Sigmoid colon (tissue), 4 donors: ENCODE results near the gene DLGAP4.

Experiments
- EP300 ChIP-seq, 4 donors: sonication (generic); formaldehyde crosslinking; IDR thresholded peaks; one replicate each; pipeline ENCODE4 v1.6.1; 2017; ENCODE audit warnings: antibody characterized with exemption in 4 of 4
- POLR2A ChIP-seq, 2 donors: fragments of 450-650 bp; IDR thresholded peaks; one replicate each; pipeline ENCODE4 v1.6.1; 2016; ENCODE audit warnings: antibody characterized with exemption in 2 of 2, mild to moderate bottlenecking in 2 of 2, moderate library complexity in 2 of 2
- POLR2AphosphoS5 ChIP-seq, 4 donors: sonication (generic); formaldehyde crosslinking; IDR thresholded peaks; one replicate each; pipeline ENCODE4 v1.6.1; 2017; ENCODE audit warnings: antibody characterized with exemption in 4 of 4
- TF ChIP-seq, protein P1 (sequence below), 4 experiments: fragments of 450-650 bp in 3 of 4; fragments of 200-600 bp in 1 of 4; IDR thresholded peaks; one replicate each; pipeline ENCODE4 v1.5.1; 2016 to 2019; ENCODE audit warnings: antibody characterized with exemption in 4 of 4, mild to moderate bottlenecking in 3 of 4, moderate library complexity in 2 of 4

DNA sequence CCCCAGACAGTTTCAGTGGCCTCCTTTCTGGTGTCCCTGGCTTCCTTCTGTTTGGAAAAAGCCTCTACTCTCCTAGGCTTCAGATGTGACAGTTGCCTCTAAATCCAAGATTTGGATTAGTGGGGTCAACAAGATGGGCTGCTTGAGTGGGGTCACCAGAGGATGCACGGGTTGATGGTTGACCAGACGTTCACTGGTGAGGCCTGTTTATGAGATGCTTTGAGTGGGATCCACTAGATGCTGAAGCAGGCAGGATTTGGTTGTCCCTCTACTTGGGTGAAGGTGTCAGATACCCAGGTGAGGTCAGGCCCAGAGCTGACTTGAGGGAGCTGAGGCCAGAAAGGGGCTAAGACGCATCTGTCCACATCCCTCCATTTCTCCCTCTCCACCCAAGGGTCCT lies 8.1 kb upstream of the DLGAP4 start:
- TF ChIP-seq, protein P1, sequence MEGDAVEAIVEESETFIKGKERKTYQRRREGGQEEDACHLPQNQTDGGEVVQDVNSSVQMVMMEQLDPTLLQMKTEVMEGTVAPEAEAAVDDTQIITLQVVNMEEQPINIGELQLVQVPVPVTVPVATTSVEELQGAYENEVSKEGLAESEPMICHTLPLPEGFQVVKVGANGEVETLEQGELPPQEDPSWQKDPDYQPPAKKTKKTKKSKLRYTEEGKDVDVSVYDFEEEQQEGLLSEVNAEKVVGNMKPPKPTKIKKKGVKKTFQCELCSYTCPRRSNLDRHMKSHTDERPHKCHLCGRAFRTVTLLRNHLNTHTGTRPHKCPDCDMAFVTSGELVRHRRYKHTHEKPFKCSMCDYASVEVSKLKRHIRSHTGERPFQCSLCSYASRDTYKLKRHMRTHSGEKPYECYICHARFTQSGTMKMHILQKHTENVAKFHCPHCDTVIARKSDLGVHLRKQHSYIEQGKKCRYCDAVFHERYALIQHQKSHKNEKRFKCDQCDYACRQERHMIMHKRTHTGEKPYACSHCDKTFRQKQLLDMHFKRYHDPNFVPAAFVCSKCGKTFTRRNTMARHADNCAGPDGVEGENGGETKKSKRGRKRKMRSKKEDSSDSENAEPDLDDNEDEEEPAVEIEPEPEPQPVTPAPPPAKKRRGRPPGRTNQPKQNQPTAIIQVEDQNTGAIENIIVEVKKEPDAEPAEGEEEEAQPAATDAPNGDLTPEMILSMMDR (IDR thresholded peaks at IDR 0.05) = no peak
- no peak for TF ChIP-seq POLR2AphosphoS5 (IDR thresholded peaks at IDR 0.05)
- TF ChIP-seq POLR2A (IDR thresholded peaks at IDR 0.05) = no peak
- TF ChIP-seq EP300 (IDR thresholded peaks at IDR 0.05) = no peak
